Transverse colon (tissue), 4 donors: Measurements from ENCODE around the gene CDC42BPB. TPM values are rescaled to one million over a fixed set of nuclear protein-coding genes. Genes with fewer than 3 reads are reported as not detected.

ENCODE experiments used
- DNase-seq: peaks from one replicate; pipeline ENCODE4 v3.0.0-alpha.2; 2019
- H3K27ac ChIP-seq, 4 donors: fragments of 200-600 bp; sonication (generic); 2 replicates each; pipeline ENCODE4 v1.5.1; 2016 to 2018; ENCODE audit warnings: inconsistent platforms in 4 of 4
- H3K27me3 ChIP-seq: fragments of 200-600 bp; sonication (generic); 2 replicates; pipeline ENCODE4 v1.5.1; 2017; ENCODE audit warnings: inconsistent platforms
- H3K36me3 ChIP-seq, 4 donors: fragments of 200-600 bp; sonication (generic); 2 replicates each; pipeline ENCODE4 v1.5.1; 2017 to 2019; ENCODE audit warnings: inconsistent platforms in 4 of 4
- H3K4me1 ChIP-seq, 4 donors: fragments of 200-600 bp; sonication (generic); 2 replicates each; pipeline ENCODE4 v1.5.1; 2017 to 2020; ENCODE audit warnings: inconsistent platforms in 4 of 4
- H3K4me3 ChIP-seq, 4 donors: fragments of 200-600 bp; sonication (generic); 1 replicate in 1 of 4; 2 replicates in 3 of 4; pipeline versions ENCODE4 v1.5.1 to v1.6.1; 2017 to 2019; ENCODE audit warnings: inconsistent platforms in 4 of 4
- H3K9me3 ChIP-seq, 2 donors: fragments of 200-600 bp; sonication (generic); 2 replicates each; pipeline ENCODE4 v1.5.1; 2017 to 2019; ENCODE audit warnings: inconsistent platforms in 2 of 2
- CTCF ChIP-seq, 5 experiments: fragments of 200-600 bp in 3 of 5; fragments of 450-650 bp in 2 of 5; sonication (generic) in 3 of 5; IDR thresholded peaks; 1 replicate in 2 of 5; 2 replicates in 3 of 5; pipeline ENCODE4 v1.5.1; 2016 to 2017; ENCODE audit warnings: antibody characterized with exemption in 5 of 5, inconsistent platforms in 3 of 5, mild to moderate bottlenecking in 2 of 5, moderate library complexity in 1 of 5
- EP300 ChIP-seq: sonication (generic); formaldehyde crosslinking; IDR thresholded peaks from one replicate; pipeline ENCODE4 v1.6.1; 2017; ENCODE audit warnings: antibody characterized with exemption, low read depth
- POLR2A ChIP-seq: fragments of 450-650 bp; IDR thresholded peaks from one replicate; pipeline ENCODE4 v1.6.1; 2016; ENCODE audit warnings: antibody characterized with exemption, mild to moderate bottlenecking, moderate library complexity
- POLR2AphosphoS5 ChIP-seq, 3 donors: sonication (generic); formaldehyde crosslinking; IDR thresholded peaks; one replicate each; pipeline ENCODE4 v1.6.1; 2016; ENCODE audit warnings: antibody characterized with exemption in 3 of 3
- WGBS, 2 donors: methylation state at CpG; one replicate each; pipeline ENCODE4 v1.1.5; 2018; ENCODE audit warnings: low coverage in 1 of 2; 5-methylcytosine and 5-hydroxymethylcytosine counted together
- in situ Hi-C, 4 donors: fragments of 200-750 bp; cut with MboI; loops; one replicate each; pipeline versions ENCODE4 v1.15.0 to v1.15.1; 2017; ENCODE audit warnings: low sequenced_read_pairs in 3 of 4, low pct_ligation_motif_present in 1 of 4, low pct_unique_long_range_greater_than_20kb in 1 of 4
- intact Hi-C: fragments of 100-400 bp; cut with DNase I; formaldehyde crosslinking; loops from one replicate; pipeline ENCODE4 v1.15.1; 2023; ENCODE audit warnings: low total_unique reads
- total RNA-seq, 4 donors: library from RNA; depleted of rRNA; stranded (reverse); fragments of >200 nt; gene quantifications; one replicate each; pipeline ENCODE4 v1.1.0, GENCODE V29; 2016

CDC42BPB gene
- total RNA-seq, 4 donors from 2014 or later = 109 to 160 (median 123) TPM

GRCh38 chr14:102931580-102932285, 125.6 kb downstream of the CDC42BPB start:
- whole genome bisulfite sequencing, 2 donors = 84 to 97% methylated on average over 2 to 12 of the region's 12 CpGs
- H3K4me1 ChIP-seq = peaks cover 6 to 34% (median 27%) of the 10 kb centered on the region in 4 donors
- no peak overlapping the region for H3K4me3 ChIP-seq
- no peak for DNase-seq
- H3K27me3 ChIP-seq = peaks cover 31% of the 10 kb centered on the region
- no peak overlapping the region for H3K27ac ChIP-seq
- TF ChIP-seq EP300 (no peak), CTCF (IDR thresholded peaks at IDR 0.05) (no peak), POLR2A (no peak), POLR2AphosphoS5 (IDR thresholded peaks at IDR 0.05) (peak in 2 of 3 donors; percentile 5 to 12)
- intact Hi-C loops (no loop called here), in situ Hi-C loops (no loop called here)
- no peaks in the 10 kb centered on the region for H3K36me3 ChIP-seq
- H3K9me3 ChIP-seq = no peaks in the 10 kb centered on the region

- peaks cover 31% of the 10 kb centered on the region for H3K27me3 ChIP-seq
- in situ Hi-C loops = no loop called here
Measured at GRCh38 chr14:102930753-102931579, 126.4 kb downstream of the CDC42BPB start.

GRCh38 chr14:102930138-102930752, 127.1 kb downstream of the CDC42BPB start:
- Histone ChIP-seq H3K9me3 (no peaks in the 10 kb centered on the region), H3K27me3 (peaks cover 35% of the 10 kb centered on the region), H3K36me3 (no peaks in the 10 kb centered on the region), H3K27ac (peak overlapping the region; percentile 35 to 95 (median 92)), H3K4me3 (peak overlapping the region in 3 of 4 donors; percentile 51 to 63 (median 54)), H3K4me1 (peaks cover 6 to 34% (median 27%) of the 10 kb centered on the region in 4 donors)
- no peak for TF ChIP-seq CTCF (IDR thresholded peaks at IDR 0.05)
- TF ChIP-seq EP300 = no peak
- TF ChIP-seq POLR2A = no peak
- TF ChIP-seq POLR2AphosphoS5 (IDR thresholded peaks at IDR 0.05) = no peak
- intact Hi-C loops = no loop called here
- DNase-seq = peak; percentile 39
- in situ Hi-C loops = no loop called here
- WGBS, 2 donors = 31% methylated on average over 11 of the region's 74 CpGs; no CpG with 5 or more reads in 1 of the 2 donors

More at GRCh38 chr14:102930753-102931579, 126.4 kb downstream of the CDC42BPB start:
- TF ChIP-seq POLR2AphosphoS5 (IDR thresholded peaks at IDR 0.05) = peak in 1 of 3 donors; percentile 24
- TF ChIP-seq CTCF (IDR thresholded peaks at IDR 0.05) = no peak
- Histone ChIP-seq H3K4me1 (peaks cover 6 to 34% (median 27%) of the 10 kb centered on the region in 4 donors), H3K9me3 (no peaks in the 10 kb centered on the region), H3K36me3 (no peaks in the 10 kb centered on the region), H3K4me3 (peak overlapping the region in 2 of 4 donors; percentile 51 to 63), H3K27ac (peak overlapping the region in 3 of 4 donors; percentile 90 to 95 (median 94))
- intact Hi-C loops = no loop called here
- WGBS, 2 donors = 56% methylated on average over 34 of the region's 34 CpGs; no CpG with 5 or more reads in 1 of the 2 donors
- DNase-seq = peak; percentile 61
